IPS-15b (cell line): ENCODE measurements around the gene DSPP.

Experiments
- H3K27me3 ChIP-seq: one replicate; pipeline ENCODE4 v1.6.1; 2013; ENCODE audit warnings: low read length; ENCODE audit not compliant: control insufficient read depth, insufficient read depth
- H3K36me3 ChIP-seq: one replicate; pipeline ENCODE4 v1.6.1; 2013; ENCODE audit warnings: low read length; ENCODE audit not compliant: control insufficient read depth, insufficient read depth
- H3K4me1 ChIP-seq: one replicate; pipeline ENCODE4 v1.6.1; 2013; ENCODE audit warnings: mild to moderate bottlenecking, low read length; ENCODE audit not compliant: control insufficient read depth, insufficient read depth
- H3K4me3 ChIP-seq: one replicate; pipeline ENCODE4 v1.5.1; 2013; ENCODE audit warnings: low read depth, low read length
- H3K9ac ChIP-seq: one replicate; pipeline ENCODE4 v1.6.1; 2013; ENCODE audit warnings: low read depth, mild to moderate bottlenecking, low read length
- H3K9me3 ChIP-seq: one replicate; pipeline ENCODE4 v1.6.1; 2013; ENCODE audit warnings: mild to moderate bottlenecking, low read length; ENCODE audit not compliant: control insufficient read depth, insufficient read depth

DSPP gene

GRCh38 chr4:87632469-87632868 is 24.1 kb downstream of the DSPP start:
- Histone ChIP-seq H3K36me3 (no peaks in the 10 kb centered on the region), H3K9me3 (no peaks in the 10 kb centered on the region), H3K4me1 (no peaks in the 10 kb centered on the region), H3K4me3 (no peak overlapping the region), H3K27me3 (no peaks in the 10 kb centered on the region), H3K9ac (no peak overlapping the region)

- no peaks in the 10 kb centered on the region for H3K36me3 ChIP-seq
- no peak overlapping the region for H3K4me3 ChIP-seq
- H3K9me3 ChIP-seq: no peaks in the 10 kb centered on the region
- H3K4me1 ChIP-seq: no peaks in the 10 kb centered on the region
- no peaks in the 10 kb centered on the region for H3K27me3 ChIP-seq
- no peak overlapping the region for H3K9ac ChIP-seq
Observed at GRCh38 chr4:87633243-87633642, 24.9 kb downstream of the DSPP start.

GRCh38 chr4:87644286-87644685 is 36.0 kb downstream of the DSPP start:
- Histone ChIP-seq H3K9me3 (no peaks in the 10 kb centered on the region), H3K4me3 (no peak overlapping the region), H3K4me1 (no peaks in the 10 kb centered on the region), H3K36me3 (no peaks in the 10 kb centered on the region), H3K27me3 (no peaks in the 10 kb centered on the region), H3K9ac (no peak overlapping the region)

- H3K4me1 ChIP-seq: peaks cover 5% of the 10 kb centered on the region
- H3K36me3 ChIP-seq: no peaks in the 10 kb centered on the region
- no peaks in the 10 kb centered on the region for H3K27me3 ChIP-seq
- H3K9ac ChIP-seq: no peak within 1 kb of the TSS
- no peak within 1 kb of the TSS for H3K4me3 ChIP-seq
- H3K9me3 ChIP-seq: no peaks in the 10 kb centered on the region
Observed at GRCh38 chr4:87649980-87650379, 41.7 kb downstream of the DSPP start, which contains the start of gene DMP1. Gene DMP1 (plus strand): TSS chr4:87650280. CDS start chr4:87656493, 6,213 bp downstream.

GRCh38 chr4:87650938-87651337 is 42.6 kb downstream of the DSPP start:
- H3K4me1 ChIP-seq: peaks cover 5% of the 10 kb centered on the region
- no peaks in the 10 kb centered on the region for H3K36me3 ChIP-seq
- no peak overlapping the region for H3K9ac ChIP-seq
- H3K9me3 ChIP-seq: no peaks in the 10 kb centered on the region
- H3K4me3 ChIP-seq: no peak overlapping the region
- no peaks in the 10 kb centered on the region for H3K27me3 ChIP-seq

- Histone ChIP-seq H3K9me3 (no peaks in the 10 kb centered on the region), H3K4me1 (peaks cover 5% of the 10 kb centered on the region), H3K4me3 (no peak overlapping the region)
Observed at GRCh38 chr4:87651941-87652340, 43.6 kb downstream of the DSPP start.

GRCh38 chr4:87654487-87655044 is 46.2 kb downstream of the DSPP start:
- H3K36me3 ChIP-seq: no peaks in the 10 kb centered on the region
- H3K9ac ChIP-seq: no peak overlapping the region
- H3K27me3 ChIP-seq: no peaks in the 10 kb centered on the region

More at GRCh38 chr4:87651941-87652340, 43.6 kb downstream of the DSPP start:
- H3K9ac ChIP-seq: no peak overlapping the region
- no peaks in the 10 kb centered on the region for H3K27me3 ChIP-seq
- no peaks in the 10 kb centered on the region for H3K36me3 ChIP-seq

GRCh38 chr4:87657525-87657924 is 49.2 kb downstream of the DSPP start:
- Histone ChIP-seq H3K4me3 (no peak overlapping the region), H3K4me1 (peaks cover 5% of the 10 kb centered on the region), H3K27me3 (no peaks in the 10 kb centered on the region), H3K9ac (no peak overlapping the region), H3K9me3 (no peaks in the 10 kb centered on the region), H3K36me3 (no peaks in the 10 kb centered on the region)

More at GRCh38 chr4:87654487-87655044, 46.2 kb downstream of the DSPP start:
- H3K4me3 ChIP-seq: no peak overlapping the region
- no peaks in the 10 kb centered on the region for H3K9me3 ChIP-seq
- H3K4me1 ChIP-seq: peaks cover 5% of the 10 kb centered on the region

- H3K9me3 ChIP-seq: no peaks in the 10 kb centered on the region
- no peak overlapping the region for H3K9ac ChIP-seq
- peaks cover 4% of the 10 kb centered on the region for H3K4me1 ChIP-seq
- H3K4me3 ChIP-seq: no peak overlapping the region
- no peaks in the 10 kb centered on the region for H3K36me3 ChIP-seq
- H3K27me3 ChIP-seq: no peaks in the 10 kb centered on the region
Observed at GRCh38 chr4:87659247-87659931, 51.1 kb downstream of the DSPP start.

- H3K4me1 ChIP-seq: no peaks in the 10 kb centered on the region
Observed at GRCh38 chr4:87662871-87663270, 54.5 kb downstream of the DSPP start.

More at GRCh38 chr4:87662871-87663270, 54.5 kb downstream of the DSPP start:
- Histone ChIP-seq H3K9me3 (no peaks in the 10 kb centered on the region), H3K9ac (no peak overlapping the region), H3K4me3 (no peak overlapping the region), H3K27me3 (no peaks in the 10 kb centered on the region), H3K36me3 (no peaks in the 10 kb centered on the region)
